K562 (cell line): Measurements from ENCODE around the gene LMNA. TPM values are rescaled to one million over a fixed set of nuclear protein-coding genes. Genes with fewer than 3 reads are reported as not detected.

Experiments
- ASH1L ChIP-seq: fragments of 450-650 bp; IDR thresholded peaks from 2 replicates; pipeline ENCODE4 v1.6.1; 2018; ENCODE audit warnings: borderline replicate concordance, mild to moderate bottlenecking, low read depth; ENCODE audit not compliant: partially characterized antibody
- CEBPB ChIP-seq: fragments of 450-650 bp; IDR thresholded peaks from 2 replicates; pipeline ENCODE4 v1.6.1; 2016; ENCODE audit warnings: missing genetic modification characterization, missing compliant biosample characterization
- DPF2 ChIP-seq: fragments of 450-650 bp; IDR thresholded peaks from 2 replicates; pipeline ENCODE4 v1.6.1; 2016
- EP300 ChIP-seq: IDR thresholded peaks from 2 replicates; pipeline ENCODE4 v1.6.1; 2012; ENCODE audit warnings: low read length, improper control_type of control experiment
- ETV6 ChIP-seq, 3 experiments: fragments of 150-350 bp in 1 of 3; sonication (generic) in 1 of 3; formaldehyde crosslinking in 1 of 3; IDR thresholded peaks; 2 replicates each; pipeline versions ENCODE4 v1.6.1 to v1.8.0; 2014 to 2022; ENCODE audit warnings: borderline replicate concordance in 2 of 3, low read depth in 2 of 3, antibody characterized with exemption in 1 of 3, low read length in 1 of 3, mild to moderate bottlenecking in 1 of 3, missing genetic modification reagents in 1 of 3
- HIVEP1 ChIP-seq: fragments of 250-450 bp; sonication (Bioruptor Pico); IDR thresholded peaks from 2 replicates; pipeline ENCODE4 v1.4.0; 2020; ENCODE audit warnings: mild to moderate bottlenecking
- KLF16 ChIP-seq: IDR thresholded peaks from 2 replicates; pipeline ENCODE4 v1.6.1; 2016; ENCODE audit warnings: antibody characterized with exemption
- MIER1 ChIP-seq: fragments of 450-650 bp; IDR thresholded peaks from 2 replicates; pipeline ENCODE4 v1.6.1; 2016; ENCODE audit warnings: antibody characterized with exemption, mild to moderate bottlenecking, low read depth
- MTA2 ChIP-seq: fragments of 450-650 bp; IDR thresholded peaks from 2 replicates; pipeline ENCODE4 v1.6.1; 2016; ENCODE audit warnings: low read depth
- POLR2G ChIP-seq: fragments of 200-400 bp; formaldehyde crosslinking; IDR thresholded peaks from 2 replicates; pipeline ENCODE4 v1.6.1; 2017; ENCODE audit warnings: low read depth, mild to moderate bottlenecking, antibody characterized with exemption, low read length, moderate library complexity
- POU5F1 ChIP-seq: fragments of 150-350 bp; IDR thresholded peaks from 2 replicates; pipeline ENCODE4 v1.6.1; 2014; ENCODE audit warnings: borderline replicate concordance, low read length, low read depth, mild to moderate bottlenecking; ENCODE audit not compliant: partially characterized antibody
- SLC30A9 ChIP-seq: fragments of 250-450 bp; sonication (Bioruptor Pico); IDR thresholded peaks from 2 replicates; pipeline ENCODE4 v1.8.0; 2022; ENCODE audit warnings: mild to moderate bottlenecking, moderate library complexity
- SPI1 ChIP-seq: IDR thresholded peaks from 2 replicates; pipeline ENCODE4 v1.6.1; 2011; ENCODE audit warnings: low read depth, low read length, control low read depth, borderline replicate concordance
- TAF7 ChIP-seq: fragments of 450-650 bp; IDR thresholded peaks from 2 replicates; pipeline ENCODE4 v1.6.1; 2016; ENCODE audit warnings: missing genetic modification characterization, missing compliant biosample characterization
- WHSC1 ChIP-seq: IDR thresholded peaks from one replicate; pipeline ENCODE4 v1.6.1; 2012; ENCODE audit warnings: low read length, control low read depth, inconsistent platforms
- ZKSCAN1 ChIP-seq: fragments of 150-350 bp; IDR thresholded peaks from 2 replicates; pipeline ENCODE4 v1.6.1; 2016; ENCODE audit warnings: low read depth, low read length
- ZKSCAN3 ChIP-seq: fragments of 250-450 bp; sonication (Bioruptor Pico); IDR thresholded peaks from 2 replicates; pipeline ENCODE4 v1.4.0; 2020
- ZNF140 ChIP-seq: fragments of 250-450 bp; sonication (Bioruptor Pico); IDR thresholded peaks from 2 replicates; pipeline ENCODE4 v1.8.0; 2021; ENCODE audit warnings: moderate library complexity, mild to moderate bottlenecking, inconsistent platforms
- ZNF75A ChIP-seq: fragments of 450-650 bp; formaldehyde crosslinking; IDR thresholded peaks from 2 replicates; pipeline ENCODE4 v1.4.0; 2020; ENCODE audit warnings: mild to moderate bottlenecking
- ZNF778 ChIP-seq: fragments of 450-650 bp; formaldehyde crosslinking; IDR thresholded peaks from 2 replicates; pipeline ENCODE4 v1.4.0; 2020; ENCODE audit warnings: mild to moderate bottlenecking, moderate library complexity
- polyA plus RNA-seq, 8 experiments: library from polyadenylated mRNA; depleted of rRNA in 4 of 8; stranded (reverse) in 5 of 8; unstranded in 3 of 8; fragments of >200 nt; fragmentation: Nextera tagmentation in 2 of 8; fragmentation: Illumina TruSeq in 1 of 8; extraction: Ambion mirVana in 2 of 8; extraction: Trizol in 1 of 8; gene quantifications; 2 replicates each; pipeline versions ENCODE4 v1.2.1 to v1.2.3, GENCODE V29; 2011 to 2014; ENCODE audit warnings: inconsistent platforms in 1 of 8, missing spikeins in 1 of 8
- total RNA-seq, 7 experiments: library from RNA; depleted of rRNA in 6 of 7; stranded (reverse); fragments of >200 nt in 6 of 7; fragmentation: Illumina TruSeq in 2 of 7; extraction: Trizol in 2 of 7; gene quantifications; 2 replicates each; pipeline versions ENCODE4 v1.2.1 to v1.2.3, GENCODE V29; 2011 to 2021; ENCODE audit warnings: low replicate concordance in 1 of 7
- TF ChIP-seq, protein P1 (sequence below): fragments of 450-650 bp; formaldehyde crosslinking; IDR thresholded peaks from 2 replicates; pipeline ENCODE4 v1.4.0; 2020; ENCODE audit warnings: mild to moderate bottlenecking, moderate library complexity
- TF ChIP-seq, protein P2 (sequence below): fragments of 250-450 bp; sonication (Bioruptor Pico); IDR thresholded peaks from 2 replicates; pipeline ENCODE4 v1.5.0; 2022; ENCODE audit warnings: mild to moderate bottlenecking
- TF ChIP-seq, protein P3 (sequence below): fragments of 250-450 bp; sonication (Bioruptor Pico); IDR thresholded peaks from 2 replicates; pipeline ENCODE4 v1.5.0; 2021; ENCODE audit warnings: mild to moderate bottlenecking, borderline replicate concordance

LMNA gene
- total and polyA plus RNA-seq, 9 of the 15 experiments (the other 6 are each of a cell fraction or from before 2014, with no cell fraction given): 1.00 to 347 (median 88.2) TPM

DNA sequence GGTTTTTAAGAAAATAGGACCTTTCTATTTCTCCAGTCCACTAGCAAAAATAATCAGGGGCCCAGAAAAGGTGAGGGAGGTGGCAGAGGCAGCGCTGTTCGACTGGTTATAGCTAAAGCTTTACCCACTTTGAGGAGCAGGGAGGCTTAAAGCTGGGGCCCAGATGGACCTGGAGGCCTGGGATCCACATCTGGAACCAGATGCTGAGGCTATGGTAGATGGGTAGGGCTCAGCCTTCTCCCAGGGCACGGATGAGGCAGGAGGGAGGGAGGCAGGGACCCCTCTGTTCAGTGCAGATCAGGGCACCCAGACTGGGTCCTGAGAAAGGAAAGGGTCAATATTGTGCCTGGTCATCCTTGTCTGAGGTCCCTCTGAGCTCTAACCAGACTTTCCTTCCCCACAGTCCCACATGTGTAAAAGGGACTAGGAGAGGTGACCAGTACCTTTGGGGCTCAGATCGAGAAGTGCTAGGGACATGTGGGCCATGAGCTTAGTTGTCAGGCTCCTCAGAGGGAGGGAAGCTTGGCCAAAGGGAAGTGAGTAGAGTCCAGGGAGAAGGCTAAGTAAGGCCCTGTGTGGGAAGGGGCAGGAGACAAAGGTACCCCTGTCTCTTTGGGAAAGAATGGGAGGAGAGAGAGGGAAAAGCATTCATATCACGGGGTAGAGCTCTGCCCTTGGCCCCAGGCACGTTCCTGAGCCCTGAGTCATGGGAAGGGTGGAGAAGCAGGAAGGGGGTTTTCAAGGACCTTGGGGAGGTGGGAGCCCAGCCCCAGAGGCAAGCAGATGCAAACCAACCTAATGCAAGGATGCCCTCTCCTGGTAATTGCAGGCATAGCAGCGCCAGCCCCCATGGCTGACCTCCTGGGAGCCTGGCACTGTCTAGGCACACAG lies 15.4 kb downstream of the LMNA start (continued):
- TF ChIP-seq ETV6 (IDR thresholded peaks at IDR 0.05; ENCODE audit: borderline replicate concordance in 1 of 2, low read depth in 2 of 2, low read length in 1 of 2) (no peak), ETV6 (CRISPR knock-in tag; IDR thresholded peaks at IDR 0.05; ENCODE audit: borderline replicate concordance) (no peak), WHSC1 (no peak), ZKSCAN3 (CRISPR knock-in tag) (no peak), DPF2 (peak; percentile 88), ZNF778 (CRISPR knock-in tag) (no peak), MIER1 (peak; percentile 31; the same call in 1 of the 2 replicates), ZNF140 (CRISPR knock-in tag) (no peak), SPI1 (peak; percentile 13; the same call in 1 of the 2 replicates), CEBPB (no peak), KLF16 (no peak), ASH1L (no peak), POLR2G (no peak), MTA2 (no peak), EP300 (no peak), TAF7 (tag) (no peak), HIVEP1 (CRISPR knock-in tag) (no peak), ZKSCAN1 (no peak), SLC30A9 (CRISPR knock-in tag) (no peak), ZNF75A (CRISPR knock-in tag) (no peak), POU5F1 (no peak)
- TF ChIP-seq, protein P1, sequence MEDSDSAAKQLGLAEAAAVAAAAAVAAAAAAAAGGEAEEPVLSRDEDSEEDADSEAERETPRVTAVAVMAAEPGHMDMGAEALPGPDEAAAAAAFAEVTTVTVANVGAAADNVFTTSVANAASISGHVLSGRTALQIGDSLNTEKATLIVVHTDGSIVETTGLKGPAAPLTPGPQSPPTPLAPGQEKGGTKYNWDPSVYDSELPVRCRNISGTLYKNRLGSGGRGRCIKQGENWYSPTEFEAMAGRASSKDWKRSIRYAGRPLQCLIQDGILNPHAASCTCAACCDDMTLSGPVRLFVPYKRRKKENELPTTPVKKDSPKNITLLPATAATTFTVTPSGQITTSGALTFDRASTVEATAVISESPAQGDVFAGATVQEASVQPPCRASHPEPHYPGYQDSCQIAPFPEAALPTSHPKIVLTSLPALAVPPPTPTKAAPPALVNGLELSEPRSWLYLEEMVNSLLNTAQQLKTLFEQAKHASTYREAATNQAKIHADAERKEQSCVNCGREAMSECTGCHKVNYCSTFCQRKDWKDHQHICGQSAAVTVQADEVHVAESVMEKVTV (CRISPR knock-in tag): peak; percentile 91
- TF ChIP-seq, protein P2, sequence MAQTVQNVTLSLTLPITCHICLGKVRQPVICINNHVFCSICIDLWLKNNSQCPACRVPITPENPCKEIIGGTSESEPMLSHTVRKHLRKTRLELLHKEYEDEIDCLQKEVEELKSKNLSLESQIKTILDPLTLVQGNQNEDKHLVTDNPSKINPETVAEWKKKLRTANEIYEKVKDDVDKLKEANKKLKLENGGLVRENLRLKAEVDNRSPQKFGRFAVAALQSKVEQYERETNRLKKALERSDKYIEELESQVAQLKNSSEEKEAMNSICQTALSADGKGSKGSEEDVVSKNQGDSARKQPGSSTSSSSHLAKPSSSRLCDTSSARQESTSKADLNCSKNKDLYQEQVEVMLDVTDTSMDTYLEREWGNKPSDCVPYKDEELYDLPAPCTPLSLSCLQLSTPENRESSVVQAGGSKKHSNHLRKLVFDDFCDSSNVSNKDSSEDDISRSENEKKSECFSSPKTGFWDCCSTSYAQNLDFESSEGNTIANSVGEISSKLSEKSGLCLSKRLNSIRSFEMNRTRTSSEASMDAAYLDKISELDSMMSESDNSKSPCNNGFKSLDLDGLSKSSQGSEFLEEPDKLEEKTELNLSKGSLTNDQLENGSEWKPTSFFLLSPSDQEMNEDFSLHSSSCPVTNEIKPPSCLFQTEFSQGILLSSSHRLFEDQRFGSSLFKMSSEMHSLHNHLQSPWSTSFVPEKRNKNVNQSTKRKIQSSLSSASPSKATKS (CRISPR knock-in tag): no peak
- TF ChIP-seq, protein P3, sequence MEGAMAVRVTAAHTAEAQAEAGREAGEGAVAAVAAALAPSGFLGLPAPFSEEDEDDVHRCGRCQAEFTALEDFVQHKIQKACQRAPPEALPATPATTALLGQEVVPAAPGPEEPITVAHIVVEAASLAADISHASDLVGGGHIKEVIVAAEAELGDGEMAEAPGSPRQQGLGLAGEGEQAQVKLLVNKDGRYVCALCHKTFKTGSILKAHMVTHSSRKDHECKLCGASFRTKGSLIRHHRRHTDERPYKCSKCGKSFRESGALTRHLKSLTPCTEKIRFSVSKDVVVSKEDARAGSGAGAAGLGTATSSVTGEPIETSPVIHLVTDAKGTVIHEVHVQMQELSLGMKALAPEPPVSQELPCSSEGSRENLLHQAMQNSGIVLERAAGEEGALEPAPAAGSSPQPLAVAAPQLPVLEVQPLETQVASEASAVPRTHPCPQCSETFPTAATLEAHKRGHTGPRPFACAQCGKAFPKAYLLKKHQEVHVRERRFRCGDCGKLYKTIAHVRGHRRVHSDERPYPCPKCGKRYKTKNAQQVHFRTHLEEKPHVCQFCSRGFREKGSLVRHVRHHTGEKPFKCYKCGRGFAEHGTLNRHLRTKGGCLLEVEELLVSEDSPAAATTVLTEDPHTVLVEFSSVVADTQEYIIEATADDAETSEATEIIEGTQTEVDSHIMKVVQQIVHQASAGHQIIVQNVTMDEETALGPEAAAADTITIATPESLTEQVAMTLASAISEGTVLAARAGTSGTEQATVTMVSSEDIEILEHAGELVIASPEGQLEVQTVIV (CRISPR knock-in tag): no peak
